ENCODE measurements around the gene SEMA5A. TPM values are rescaled to one million over a fixed set of nuclear protein-coding genes. Genes with fewer than 3 reads are reported as not detected.

Gene SEMA5A
- polyA plus RNA-seq, 1 donor from 2014 or later: 3.2 TPM

DNA sequence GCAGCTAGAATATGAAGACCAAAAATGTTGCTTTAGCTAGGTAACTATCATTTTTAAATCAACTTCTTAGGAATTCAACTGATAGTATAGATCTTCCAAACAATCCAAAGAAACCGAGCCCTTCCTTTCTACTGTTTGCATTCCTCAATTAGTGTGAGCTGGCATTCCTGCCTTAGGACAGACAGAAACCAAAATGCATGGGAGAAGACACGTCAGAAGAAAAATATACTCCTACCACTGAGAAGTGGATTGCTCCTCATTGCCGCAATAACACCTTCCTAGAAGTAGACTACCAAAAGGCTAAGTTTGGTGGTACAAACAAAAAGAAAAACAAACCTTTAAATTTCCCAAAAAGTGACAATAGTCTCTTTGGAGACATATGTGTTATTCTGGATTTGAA lies 440.0 kb downstream of the SEMA5A start:
- H3K27me3 ChIP-seq (ENCODE audit: insufficient read depth, low read depth, low read length): no peaks in the 10 kb centered on the region
- no peaks in the 10 kb centered on the region for H3K9me3 ChIP-seq (ENCODE audit: low read length)
- H3K4me2 ChIP-seq (ENCODE audit: low read length): no peak overlapping the region
- TF ChIP-seq, protein P1, sequence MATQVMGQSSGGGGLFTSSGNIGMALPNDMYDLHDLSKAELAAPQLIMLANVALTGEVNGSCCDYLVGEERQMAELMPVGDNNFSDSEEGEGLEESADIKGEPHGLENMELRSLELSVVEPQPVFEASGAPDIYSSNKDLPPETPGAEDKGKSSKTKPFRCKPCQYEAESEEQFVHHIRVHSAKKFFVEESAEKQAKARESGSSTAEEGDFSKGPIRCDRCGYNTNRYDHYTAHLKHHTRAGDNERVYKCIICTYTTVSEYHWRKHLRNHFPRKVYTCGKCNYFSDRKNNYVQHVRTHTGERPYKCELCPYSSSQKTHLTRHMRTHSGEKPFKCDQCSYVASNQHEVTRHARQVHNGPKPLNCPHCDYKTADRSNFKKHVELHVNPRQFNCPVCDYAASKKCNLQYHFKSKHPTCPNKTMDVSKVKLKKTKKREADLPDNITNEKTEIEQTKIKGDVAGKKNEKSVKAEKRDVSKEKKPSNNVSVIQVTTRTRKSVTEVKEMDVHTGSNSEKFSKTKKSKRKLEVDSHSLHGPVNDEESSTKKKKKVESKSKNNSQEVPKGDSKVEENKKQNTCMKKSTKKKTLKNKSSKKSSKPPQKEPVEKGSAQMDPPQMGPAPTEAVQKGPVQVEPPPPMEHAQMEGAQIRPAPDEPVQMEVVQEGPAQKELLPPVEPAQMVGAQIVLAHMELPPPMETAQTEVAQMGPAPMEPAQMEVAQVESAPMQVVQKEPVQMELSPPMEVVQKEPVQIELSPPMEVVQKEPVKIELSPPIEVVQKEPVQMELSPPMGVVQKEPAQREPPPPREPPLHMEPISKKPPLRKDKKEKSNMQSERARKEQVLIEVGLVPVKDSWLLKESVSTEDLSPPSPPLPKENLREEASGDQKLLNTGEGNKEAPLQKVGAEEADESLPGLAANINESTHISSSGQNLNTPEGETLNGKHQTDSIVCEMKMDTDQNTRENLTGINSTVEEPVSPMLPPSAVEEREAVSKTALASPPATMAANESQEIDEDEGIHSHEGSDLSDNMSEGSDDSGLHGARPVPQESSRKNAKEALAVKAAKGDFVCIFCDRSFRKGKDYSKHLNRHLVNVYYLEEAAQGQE (IDR thresholded peaks at IDR 0.05; ENCODE audit: borderline replicate concordance): no peak
- no peak for TF ChIP-seq MXI1 (conservative IDR thresholded peaks at IDR 0.05; ENCODE audit: poor library complexity, severe bottlenecking)
- no peak for TF ChIP-seq POLR2AphosphoS5 (IDR thresholded peaks at IDR 0.05)
- TF ChIP-seq RAD21 (conservative IDR thresholded peaks at IDR 0.05): no peak
- no peak for TF ChIP-seq SMC3 (conservative IDR thresholded peaks at IDR 0.05; ENCODE audit: poor library complexity)
- no peak for TF ChIP-seq EZH2 (IDR thresholded peaks at IDR 0.05; ENCODE audit: borderline replicate concordance, insufficient read depth, low read length, poor library complexity, severe bottlenecking)
- no peak for TF ChIP-seq EP300 (conservative IDR thresholded peaks at IDR 0.05; ENCODE audit: poor library complexity, severe bottlenecking)
- no peak overlapping the region for H3K27ac ChIP-seq (ENCODE audit: low read length)
- no peak overlapping the region for H3K9ac ChIP-seq (ENCODE audit: low read length)
- no peak overlapping the region for H2AFZ ChIP-seq (ENCODE audit: low read depth, low read length)
- no peak overlapping the region for H3K4me3 ChIP-seq (ENCODE audit: low read length)
- no peaks in the 10 kb centered on the region for H3K9me2 ChIP-seq (ENCODE audit: insufficient read depth, low read length)
- H3K79me2 ChIP-seq (replicated peaks; ENCODE audit: insufficient read depth, low read length): no peaks in the 10 kb centered on the region
- H3F3A ChIP-seq (ENCODE audit: insufficient read depth, low read length, poor library complexity, severe bottlenecking): no peaks in the 10 kb centered on the region
- H3K36me3 ChIP-seq (ENCODE audit: insufficient read depth, low read length): no peaks in the 10 kb centered on the region
- no peaks in the 10 kb centered on the region for H4K20me1 ChIP-seq (ENCODE audit: insufficient read depth)

DNA sequence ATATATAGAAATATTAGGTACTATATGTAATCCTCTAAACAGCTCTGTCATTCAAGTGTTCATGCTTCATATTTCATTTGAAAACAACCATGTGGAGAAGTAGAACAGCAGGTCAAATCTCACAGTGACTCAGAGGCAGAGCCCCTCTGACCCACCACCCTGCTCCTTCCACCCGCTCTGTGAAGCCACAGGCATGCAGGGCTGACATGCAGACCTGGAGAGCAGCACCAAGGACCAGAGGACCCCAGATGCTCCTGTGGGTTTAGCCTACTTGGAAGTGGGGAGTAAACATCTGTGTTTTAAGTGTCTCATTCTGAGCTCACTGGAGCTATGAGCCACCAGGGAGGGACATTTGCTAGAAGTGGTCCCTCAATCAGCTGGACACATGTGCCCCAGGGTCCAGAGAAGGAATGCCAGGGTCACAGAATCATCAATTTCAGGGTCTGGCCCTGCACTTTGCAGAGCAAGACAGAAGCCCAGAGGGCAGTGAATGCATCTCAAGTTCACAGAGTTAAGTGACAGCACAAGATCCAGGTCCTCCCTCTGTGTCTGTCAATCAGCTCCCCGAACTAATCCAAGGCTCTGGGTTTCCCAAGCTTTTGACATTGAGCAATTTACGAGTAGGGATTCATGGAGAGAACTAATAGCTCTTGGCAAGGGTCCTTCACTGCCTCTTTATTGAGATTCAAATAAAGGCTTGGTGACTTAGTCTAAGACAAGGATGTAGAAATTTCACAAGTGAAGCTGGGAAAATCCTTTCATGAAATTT lies 441.1 kb downstream of the SEMA5A start:
- H3K9ac ChIP-seq (ENCODE audit: low read length): no peak overlapping the region
- TF ChIP-seq CTCF (IDR thresholded peaks at IDR 0.05; ENCODE audit: poor library complexity, severe bottlenecking) (no peak), POLR2AphosphoS5 (IDR thresholded peaks at IDR 0.05) (no peak), MXI1 (conservative IDR thresholded peaks at IDR 0.05; ENCODE audit: poor library complexity, severe bottlenecking) (no peak), TAF1 (IDR thresholded peaks at IDR 0.05; ENCODE audit: low read depth) (no peak), SMC3 (conservative IDR thresholded peaks at IDR 0.05; ENCODE audit: poor library complexity) (no peak), EP300 (conservative IDR thresholded peaks at IDR 0.05; ENCODE audit: poor library complexity, severe bottlenecking) (no peak), EZH2 (IDR thresholded peaks at IDR 0.05; ENCODE audit: borderline replicate concordance, insufficient read depth, low read length, poor library complexity, severe bottlenecking) (no peak), RAD21 (conservative IDR thresholded peaks at IDR 0.05) (no peak)
- TF ChIP-seq, protein P1 (IDR thresholded peaks at IDR 0.05; ENCODE audit: borderline replicate concordance): no peak
- H3K4me2 ChIP-seq (ENCODE audit: low read length): no peak overlapping the region
- no peaks in the 10 kb centered on the region for H3K36me3 ChIP-seq (ENCODE audit: insufficient read depth, low read length)
- no peaks in the 10 kb centered on the region for H3K27me3 ChIP-seq (ENCODE audit: insufficient read depth, low read depth, low read length)
- no peak overlapping the region for H3K4me3 ChIP-seq (ENCODE audit: low read length)
- H3F3A ChIP-seq (ENCODE audit: insufficient read depth, low read length, poor library complexity, severe bottlenecking): no peaks in the 10 kb centered on the region
- no peaks in the 10 kb centered on the region for H3K9me2 ChIP-seq (ENCODE audit: insufficient read depth, low read length)
- H2AFZ ChIP-seq (ENCODE audit: low read depth, low read length): no peak overlapping the region
- no peaks in the 10 kb centered on the region for H3K79me2 ChIP-seq (replicated peaks; ENCODE audit: insufficient read depth, low read length)
- no peaks in the 10 kb centered on the region for H4K20me1 ChIP-seq (ENCODE audit: insufficient read depth)
- no peak overlapping the region for H3K27ac ChIP-seq (ENCODE audit: low read length)
- H3K9me3 ChIP-seq (ENCODE audit: low read length): no peaks in the 10 kb centered on the region
